Islet of Langerhans (tissue), 1 donor: ENCODE measurements around the gene EIF4E.
"Not testable (repeated sequence)": the region's sequence is repeated elsewhere in the genome, so short reads cannot be mapped to it uniquely, and the experiment has no call there.

Experiments used
- FAIRE-seq: peaks from one replicate; lab custom pipeline; 2011; peaks lifted over from hg19 to GRCh38; lab: Jason Lieb, UNC

Gene EIF4E

DNA sequence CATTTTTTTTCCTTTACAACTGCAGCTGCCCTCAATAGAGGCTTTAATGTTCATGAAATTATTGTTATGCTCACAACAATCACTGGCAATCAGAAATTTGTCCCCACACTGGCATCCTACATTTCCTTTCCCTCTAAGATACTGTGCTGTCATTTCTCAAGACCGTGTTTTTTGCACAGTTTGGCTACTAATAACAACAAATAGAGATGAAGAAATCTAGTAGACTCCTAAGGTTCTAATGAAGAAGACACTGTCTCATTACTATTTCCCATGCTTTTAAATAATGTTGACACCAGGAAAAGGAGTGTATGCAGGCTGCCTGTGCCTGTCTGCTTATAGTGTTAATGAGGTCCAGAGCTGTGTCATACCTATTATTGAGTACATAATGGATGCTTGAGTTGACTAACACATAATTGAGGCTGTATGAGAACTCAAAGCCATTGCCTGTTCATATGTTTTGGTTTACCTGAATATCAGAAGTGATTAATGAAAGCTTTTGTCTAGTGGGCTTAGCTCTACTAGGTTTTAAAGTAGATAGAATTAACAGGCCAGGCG, 1.5 kb upstream of the EIF4E start:
- FAIRE-seq, result no peak

DNA sequence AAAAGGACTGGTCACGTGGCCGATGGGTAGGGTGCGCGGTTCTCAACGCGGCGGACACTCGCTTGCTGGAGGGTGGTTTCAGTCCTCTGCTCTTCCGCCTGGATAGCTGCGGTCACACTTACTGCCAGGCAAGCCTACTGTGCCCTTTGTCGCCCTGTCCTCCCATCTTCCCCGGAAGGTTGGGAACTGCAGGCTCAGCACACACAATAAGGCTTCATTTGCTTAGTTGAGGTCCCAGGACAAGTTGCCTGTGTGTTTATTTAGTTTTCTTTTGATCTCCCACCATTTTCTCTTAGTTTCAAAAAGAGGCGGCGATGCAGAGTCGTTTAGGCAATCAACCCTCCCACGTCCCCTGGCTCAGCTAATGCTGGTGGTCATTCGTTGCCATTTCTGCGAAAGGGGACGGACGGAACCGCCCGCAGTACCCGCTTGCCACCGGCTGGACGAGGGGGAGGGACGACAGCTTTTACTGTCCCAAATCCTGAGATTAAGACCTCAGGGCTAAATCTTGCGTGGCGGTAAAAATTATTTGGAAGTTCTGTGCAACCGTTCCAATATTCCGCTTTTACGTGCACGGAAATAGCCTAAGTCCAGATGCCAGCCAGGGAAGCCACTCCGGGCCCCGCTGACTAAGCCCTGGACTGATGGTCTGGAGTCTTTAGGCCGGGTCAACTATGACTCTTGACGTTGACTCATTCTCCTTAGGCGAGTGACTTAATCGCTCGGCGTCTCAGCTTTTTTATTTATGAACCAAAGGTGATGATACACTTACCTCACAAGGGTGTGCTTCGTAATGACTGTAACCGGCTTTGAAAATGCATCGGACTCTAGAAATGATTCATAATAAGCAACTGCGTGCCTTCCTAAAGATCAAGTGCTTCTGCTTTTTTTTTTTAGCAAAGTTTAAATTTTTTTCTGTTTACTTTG, 671 bp upstream of the EIF4E start:
- no peak for FAIRE-seq

DNA sequence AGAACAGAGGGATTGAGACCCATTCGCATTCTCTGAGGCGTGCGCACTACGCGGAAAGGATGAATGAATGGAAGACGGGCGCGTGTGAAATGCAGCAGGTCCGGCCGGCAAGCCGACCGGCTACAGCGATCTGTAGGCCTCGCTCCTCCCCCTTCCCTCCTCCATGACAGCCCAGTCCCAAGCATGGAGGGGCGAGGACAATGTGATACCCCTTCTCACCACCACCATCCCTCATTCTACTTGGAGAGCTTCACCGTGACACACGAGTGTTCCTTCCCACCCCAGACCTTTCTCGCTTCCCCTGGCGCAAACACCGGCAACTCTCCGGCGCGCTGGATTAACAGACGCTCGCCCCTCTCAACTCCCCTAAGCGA, 815 bp downstream of the EIF4E start:
- FAIRE-seq, result no peak

DNA sequence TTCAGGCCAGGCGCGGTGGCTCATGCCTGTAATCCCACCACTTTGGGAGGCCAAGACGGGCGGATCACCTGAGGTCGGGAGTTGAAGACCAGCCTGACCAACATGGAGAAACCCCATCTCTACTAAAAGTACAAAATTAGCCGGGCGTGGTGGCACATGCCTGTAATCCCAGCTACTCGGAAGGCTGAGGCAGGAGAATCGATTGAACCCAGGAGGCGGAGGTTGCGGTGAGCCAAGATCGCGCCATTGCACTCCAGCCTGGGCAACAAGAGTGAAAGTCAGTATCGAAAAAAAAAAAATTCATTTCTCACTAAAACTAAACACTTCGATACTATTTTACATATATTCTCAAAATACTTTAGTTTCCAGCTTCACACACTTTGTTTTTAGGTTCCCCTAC, 2.7 kb downstream of the EIF4E start:
- not testable (repeated sequence) for FAIRE-seq

DNA sequence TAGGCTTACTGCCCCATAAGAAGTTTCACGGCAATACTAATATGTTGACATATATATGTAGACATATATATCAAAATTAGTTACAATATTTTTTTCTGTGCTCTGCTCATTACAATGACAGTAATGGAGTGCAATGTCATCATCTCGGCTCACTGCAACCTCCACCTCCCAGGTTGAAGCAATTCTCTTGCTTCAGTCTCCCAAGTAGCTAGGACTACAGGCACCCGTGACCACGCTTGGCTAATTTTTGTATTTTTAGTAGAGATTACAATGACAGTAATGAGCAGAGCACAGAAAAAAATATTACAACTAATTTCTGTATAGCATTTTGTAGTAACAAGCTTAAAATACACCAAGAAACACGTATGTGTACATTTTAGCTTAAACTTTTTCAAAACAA, 7.6 kb downstream of the EIF4E start:
- FAIRE-seq, result peak; percentile 84

DNA sequence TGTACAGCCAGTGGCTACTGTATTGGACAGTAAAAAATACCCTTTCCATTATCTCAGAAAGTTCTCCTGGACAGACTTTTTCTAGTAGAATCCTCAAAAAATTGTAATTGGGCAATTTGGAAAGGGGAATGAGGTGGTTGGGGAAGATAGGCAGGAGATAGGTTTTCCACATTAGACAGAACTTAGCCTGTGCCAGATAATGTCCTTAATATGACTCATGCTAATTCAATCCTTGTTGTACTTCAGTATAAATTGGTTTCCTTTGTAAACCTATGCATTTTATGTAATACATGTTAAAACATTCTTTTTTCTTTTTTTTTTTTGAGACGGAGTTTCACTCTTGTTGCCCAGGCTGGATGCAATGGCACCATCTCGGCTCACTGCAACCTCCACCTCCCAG, 8.9 kb downstream of the EIF4E start:
- FAIRE-seq, result no peak

DNA sequence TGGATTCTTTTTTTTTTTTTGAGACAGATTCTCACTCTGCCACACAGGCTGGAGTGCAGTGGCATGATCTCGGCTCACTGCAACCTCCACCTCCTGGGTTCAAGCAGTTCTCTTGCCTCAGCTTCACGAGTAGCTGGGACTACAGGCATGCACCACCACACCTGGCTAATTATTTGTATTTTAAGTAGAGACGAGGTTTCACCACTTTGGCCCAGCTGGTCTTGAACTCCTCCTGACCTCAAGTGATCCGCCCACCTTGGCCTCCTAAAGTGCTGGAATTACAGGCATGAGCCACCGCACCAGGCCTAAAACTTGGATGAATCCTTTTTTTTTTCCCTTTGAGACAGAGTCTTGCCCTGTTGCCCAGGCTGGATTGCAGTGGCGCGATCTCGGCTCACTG, 18.2 kb downstream of the EIF4E start:
- not testable (repeated sequence) for FAIRE-seq

DNA sequence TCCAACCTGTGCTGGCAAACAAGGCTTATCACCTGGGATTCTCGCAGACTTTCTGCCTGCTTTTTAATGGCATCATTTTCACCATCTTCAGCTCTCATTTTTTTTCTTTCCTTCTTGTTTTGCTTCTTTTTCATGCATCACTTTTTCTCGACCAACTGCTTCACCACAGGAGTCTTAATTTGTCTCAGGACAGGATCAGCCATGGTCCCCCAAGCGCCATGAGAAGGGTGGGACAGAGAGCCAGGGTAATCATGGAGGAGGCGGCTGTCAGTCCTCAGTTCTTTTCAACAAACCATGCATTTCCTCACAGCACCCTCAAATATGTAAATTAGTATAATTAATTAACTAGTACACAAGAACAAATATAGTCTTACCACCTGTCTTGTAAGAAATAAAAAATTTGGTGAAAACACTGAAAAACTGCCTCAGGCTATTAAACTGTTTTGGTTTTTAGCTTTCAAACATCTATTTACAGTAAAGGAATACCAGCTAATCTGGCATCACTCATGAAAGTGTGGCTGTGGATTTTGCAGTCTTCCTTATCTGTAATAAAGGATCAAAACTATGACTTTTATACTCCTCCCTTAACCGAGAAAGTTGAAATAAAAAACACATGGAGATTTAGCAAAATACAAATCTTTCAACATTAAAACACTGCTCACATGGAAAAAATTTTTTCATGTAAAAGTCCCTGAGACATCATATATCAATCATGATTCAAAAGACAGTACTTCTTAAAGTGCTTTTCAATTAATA, 19.1 kb downstream of the EIF4E start:
- FAIRE-seq, result no peak

DNA sequence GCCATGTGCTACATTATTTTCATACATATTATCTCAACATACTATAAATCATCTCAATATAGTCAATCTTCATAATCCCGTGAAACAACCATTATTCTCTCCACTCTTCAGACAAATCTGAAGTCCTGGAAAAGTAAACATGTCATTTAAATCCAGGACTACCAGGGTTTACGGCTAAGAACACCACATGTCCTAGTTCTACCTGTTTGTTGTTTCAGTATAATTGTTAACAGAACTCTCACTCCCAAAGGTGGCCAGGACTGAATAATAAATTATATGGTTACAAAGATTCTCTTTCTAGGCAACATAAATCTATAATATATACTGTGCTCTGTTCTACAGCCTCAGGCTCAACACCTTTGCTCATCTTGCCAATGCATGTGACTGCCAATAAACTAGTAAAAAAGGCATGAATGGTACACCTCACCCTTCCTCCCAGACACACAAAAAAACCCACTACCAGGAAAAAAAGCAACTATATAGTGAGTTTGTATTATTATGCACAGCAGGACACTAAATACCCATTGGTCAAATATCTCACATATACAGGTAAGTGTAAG, 20.1 kb downstream of the EIF4E start:
- no peak for FAIRE-seq

DNA sequence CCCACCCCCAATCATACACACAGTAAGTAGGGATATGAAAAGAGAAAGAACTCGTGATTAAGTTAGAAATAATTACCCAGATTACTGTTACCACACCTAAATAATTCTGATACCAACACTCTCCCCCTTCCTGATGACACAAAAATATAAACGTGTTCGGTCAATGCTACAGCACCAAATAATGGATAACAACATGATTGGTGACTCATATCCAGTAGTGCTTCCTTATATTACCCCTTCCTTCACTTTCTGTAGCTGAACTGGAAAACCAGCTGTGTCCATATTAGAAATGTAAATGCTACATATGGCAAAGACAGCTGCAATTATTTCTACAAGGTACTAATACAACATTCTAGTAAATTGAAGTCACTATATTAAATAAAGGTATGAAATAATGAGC, 20.8 kb downstream of the EIF4E start:
- no peak for FAIRE-seq

DNA sequence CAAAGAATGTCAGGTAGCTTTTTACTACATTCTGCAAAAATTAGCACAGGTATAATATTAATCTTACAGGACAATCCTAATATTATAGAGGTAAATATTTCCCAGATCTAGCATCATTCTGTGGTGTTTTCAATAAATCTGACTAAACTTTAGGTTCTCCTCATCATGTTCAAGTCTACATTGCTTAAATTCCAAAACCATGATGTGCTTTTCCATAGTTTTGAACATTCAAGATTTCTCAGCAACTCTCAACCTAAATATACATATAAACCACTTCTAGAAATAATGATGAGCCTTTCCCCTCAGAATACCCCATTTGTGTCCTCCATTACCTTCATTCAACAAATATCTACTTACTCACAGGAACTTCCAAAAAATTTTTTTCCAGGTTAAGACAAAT, 23.1 kb downstream of the EIF4E start:
- no peak for FAIRE-seq

DNA sequence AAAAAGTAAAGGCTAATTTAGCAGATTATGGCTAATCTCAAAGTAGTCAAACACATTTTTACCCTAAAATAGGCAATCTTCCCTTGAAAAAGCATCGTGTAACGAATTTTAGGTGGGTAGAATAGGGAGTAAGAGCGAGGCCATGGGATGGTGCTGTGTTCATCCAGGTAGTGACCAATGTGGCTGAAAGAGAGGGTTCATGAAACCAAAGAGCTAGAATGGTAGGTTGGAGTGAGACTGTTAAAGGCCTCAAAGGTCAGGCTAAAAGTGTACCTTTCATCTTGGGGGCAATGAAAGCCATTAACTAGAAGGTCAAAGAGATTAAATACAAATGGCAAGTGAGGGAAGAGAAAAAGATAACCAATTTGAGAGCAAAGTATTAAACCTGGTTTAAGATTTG, 23.6 kb downstream of the EIF4E start:
- no peak for FAIRE-seq

DNA sequence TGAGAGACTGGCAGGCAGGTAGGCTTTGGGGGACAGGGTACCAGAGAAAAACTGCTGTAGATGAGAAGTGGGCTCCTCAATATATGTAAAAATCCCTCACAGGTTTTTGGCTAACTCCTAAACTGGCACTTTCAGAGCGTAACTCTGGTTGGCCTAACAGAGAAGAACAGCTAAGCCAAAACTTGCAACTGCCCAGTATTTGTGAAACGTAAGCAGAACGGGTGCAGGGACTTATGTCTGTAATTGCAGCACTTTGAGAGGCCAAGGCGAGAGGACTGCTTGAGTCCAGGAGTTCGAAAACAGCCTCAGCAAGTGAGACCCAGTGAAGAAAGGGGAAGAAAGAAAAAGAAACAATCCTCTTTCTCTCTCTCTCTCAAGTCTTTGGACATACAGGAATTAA, 25.0 kb downstream of the EIF4E start:
- no peak for FAIRE-seq

DNA sequence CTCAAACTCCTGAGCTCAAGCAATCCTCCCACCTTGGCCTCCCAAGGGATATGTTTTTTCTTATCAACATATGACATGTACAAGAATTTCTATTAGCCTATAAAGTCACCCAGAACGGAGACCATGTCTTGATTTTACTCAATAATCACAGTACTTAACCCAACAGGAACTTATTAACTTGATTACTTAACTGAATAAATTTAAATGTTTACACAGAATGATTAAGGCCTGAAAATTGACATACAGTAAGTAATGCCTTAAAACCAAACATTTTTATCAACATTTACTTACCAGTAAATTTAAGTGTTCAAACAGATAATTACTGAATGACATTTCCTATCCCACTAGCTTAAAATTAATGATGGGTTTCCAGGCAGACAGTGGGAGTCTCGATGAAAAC, 25.4 kb downstream of the EIF4E start:
- FAIRE-seq, result peak; percentile 86

DNA sequence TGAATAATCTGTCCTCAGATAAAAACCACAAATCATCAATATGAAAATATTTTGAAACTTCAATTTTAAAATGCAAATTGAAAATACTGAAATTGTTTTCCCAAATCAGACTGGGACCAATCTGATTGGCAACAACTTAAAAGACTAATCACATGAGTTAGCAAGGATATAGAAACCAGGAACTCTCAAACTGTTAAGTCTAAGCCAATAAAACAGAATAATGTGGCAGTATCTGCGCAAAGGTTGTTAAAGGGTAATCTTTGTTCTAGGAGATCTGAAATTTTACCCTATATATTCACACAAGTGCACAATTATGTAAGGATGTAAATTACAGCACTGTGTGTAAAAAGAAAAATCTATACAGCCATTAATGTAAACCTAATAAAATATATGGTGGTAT, 29.7 kb downstream of the EIF4E start:
- no peak for FAIRE-seq

DNA sequence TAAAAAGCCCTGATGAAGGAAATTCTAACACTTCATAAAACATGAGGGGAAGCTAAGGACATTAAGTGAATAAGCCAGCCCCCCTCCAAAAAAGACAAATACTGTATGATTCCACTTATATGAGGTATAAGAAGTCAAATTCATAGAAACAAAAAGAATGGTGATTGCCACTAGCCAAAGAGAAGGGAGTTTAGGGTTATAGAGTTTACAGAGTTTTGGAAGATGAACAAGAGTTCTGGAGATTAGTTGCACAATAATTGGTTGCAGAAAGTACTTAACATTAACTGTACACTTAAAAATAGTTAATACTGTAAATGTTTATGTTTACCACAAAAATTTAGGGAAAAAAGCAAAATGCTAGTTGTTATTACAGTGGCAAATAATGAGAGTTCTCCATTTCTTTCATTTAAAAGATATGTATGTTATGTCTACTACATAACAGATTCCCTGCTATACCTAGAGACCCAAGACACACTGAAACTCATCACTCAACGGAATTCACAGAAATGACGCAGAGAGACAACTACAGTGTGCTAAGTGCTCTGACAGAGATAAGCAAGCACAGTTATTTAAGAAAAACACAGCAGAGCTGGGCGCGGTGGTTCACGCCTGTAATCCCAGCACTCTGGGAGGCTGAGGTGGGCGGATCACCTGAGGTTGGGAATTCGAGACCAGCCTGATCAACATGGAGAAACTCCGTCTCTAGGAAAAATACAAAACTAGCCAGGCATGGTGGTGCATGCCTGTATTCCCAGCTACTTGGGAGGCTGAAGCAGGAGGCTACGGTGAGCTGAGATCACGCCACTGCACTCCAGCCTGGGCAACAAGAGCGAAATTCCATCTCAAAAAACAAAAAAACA, 37.2 kb downstream of the EIF4E start:
- no peak for FAIRE-seq

DNA sequence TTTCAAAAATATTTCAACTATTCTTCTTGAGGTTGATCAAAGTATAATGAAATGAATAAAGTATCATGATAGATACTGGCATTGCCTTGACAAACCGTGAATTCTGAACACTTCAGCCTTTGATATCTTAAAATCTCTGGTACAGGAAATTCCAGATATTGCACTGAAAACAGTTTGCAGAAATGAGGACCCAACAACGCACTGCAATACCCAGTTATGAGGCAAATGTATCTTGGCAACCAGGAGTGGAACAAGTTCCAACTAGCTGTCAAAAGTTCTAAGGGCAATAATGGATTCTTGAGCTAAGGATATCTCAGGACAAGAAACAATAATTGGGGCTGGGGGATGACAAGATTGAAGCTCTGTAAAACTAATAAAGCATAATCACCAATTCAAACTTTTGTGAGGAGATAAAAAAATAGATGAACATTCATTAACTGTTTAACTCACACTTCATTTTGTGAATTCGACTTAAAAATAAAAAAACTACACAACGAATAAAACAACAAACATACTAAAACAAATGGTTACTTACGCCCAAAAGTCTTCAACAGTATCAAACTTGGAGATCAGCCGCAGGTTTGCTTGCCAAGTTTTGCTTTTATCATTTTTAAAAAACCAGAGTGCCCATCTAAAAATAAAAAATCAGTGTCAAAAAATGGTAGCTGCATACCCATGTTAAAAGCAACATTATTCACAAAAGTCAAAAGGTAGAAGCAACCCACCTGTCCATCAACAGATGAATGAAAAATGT, 38.1 kb downstream of the EIF4E start:
- no peak for FAIRE-seq

DNA sequence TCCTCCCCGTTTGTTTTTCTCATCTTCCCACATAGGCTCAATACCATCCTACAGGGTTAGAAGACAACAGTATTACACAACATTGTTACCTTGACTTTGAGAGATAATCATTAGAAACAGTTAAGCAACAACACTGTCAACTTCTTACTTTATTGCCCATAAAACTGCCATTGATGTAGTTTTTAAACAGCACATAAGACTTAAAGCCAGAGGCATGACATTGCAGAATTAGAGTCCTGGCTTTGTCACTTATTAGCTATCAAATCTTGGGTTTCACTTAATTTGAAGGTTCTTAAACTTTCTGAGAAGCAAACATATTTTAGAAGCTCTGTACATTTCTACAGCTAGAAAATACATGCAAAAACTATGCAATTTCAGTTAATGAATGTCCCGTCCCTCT, 41.8 kb downstream of the EIF4E start:
- no peak for FAIRE-seq

DNA sequence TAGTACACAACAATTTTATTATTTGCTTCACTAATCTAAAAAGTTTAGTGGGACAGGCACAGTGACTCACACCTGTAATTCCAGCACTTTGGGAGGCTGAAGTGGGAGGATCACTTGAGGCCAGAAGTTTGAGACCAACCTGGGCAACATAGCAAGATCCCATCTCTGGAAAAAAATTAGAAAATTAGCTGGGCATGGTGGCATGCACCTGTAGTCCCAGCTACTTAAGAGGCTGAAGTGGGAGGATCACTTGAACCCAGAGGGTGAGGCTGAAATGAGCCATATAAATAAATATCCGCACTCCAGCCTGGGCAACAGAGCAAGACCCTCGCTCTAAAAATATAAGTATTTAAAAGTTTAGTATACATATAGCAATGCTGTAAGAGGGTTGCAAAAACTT, 42.6 kb downstream of the EIF4E start:
- FAIRE-seq, result not testable (repeated sequence)

DNA sequence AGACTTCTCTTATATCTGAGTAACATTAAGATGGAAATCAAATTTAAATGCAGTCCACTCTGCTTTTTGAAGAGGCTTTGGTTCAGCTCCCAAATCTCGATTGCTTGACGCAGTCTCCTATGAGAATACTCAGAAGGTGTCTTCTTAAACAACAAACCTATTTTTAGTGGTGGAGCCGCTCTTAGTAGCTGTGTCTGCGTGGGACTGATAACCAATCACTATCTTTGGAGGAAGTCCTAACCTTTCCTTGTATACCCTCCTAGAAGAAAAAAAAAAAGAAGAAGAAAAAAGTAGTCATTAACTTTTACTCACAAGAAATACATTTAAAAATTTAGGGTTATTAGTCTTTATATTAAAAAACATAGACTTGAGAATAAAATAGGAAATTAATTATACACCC, 48.0 kb downstream of the EIF4E start:
- FAIRE-seq, result not testable (repeated sequence)

DNA sequence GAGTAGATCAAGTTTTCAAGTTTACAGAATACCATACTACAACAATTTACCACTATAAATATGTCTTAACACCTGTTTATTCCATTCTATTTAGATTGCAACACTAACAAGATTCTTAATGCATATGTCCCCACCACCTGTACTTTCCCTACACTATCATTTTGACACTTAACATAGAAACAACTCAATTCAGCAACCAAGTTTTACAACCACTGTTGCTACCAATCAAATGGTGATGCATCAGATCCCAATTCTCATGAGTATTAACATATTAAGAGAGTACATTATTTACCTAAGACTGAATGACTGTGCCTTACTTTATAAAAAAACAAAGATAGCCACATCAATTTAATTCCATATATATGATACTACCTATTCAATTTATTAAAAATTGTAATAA, 49.4 kb downstream of the EIF4E start:
- FAIRE-seq, result no peak
